ENCODE measurements around the gene PPP4C.

The PPP4C gene

DNA sequence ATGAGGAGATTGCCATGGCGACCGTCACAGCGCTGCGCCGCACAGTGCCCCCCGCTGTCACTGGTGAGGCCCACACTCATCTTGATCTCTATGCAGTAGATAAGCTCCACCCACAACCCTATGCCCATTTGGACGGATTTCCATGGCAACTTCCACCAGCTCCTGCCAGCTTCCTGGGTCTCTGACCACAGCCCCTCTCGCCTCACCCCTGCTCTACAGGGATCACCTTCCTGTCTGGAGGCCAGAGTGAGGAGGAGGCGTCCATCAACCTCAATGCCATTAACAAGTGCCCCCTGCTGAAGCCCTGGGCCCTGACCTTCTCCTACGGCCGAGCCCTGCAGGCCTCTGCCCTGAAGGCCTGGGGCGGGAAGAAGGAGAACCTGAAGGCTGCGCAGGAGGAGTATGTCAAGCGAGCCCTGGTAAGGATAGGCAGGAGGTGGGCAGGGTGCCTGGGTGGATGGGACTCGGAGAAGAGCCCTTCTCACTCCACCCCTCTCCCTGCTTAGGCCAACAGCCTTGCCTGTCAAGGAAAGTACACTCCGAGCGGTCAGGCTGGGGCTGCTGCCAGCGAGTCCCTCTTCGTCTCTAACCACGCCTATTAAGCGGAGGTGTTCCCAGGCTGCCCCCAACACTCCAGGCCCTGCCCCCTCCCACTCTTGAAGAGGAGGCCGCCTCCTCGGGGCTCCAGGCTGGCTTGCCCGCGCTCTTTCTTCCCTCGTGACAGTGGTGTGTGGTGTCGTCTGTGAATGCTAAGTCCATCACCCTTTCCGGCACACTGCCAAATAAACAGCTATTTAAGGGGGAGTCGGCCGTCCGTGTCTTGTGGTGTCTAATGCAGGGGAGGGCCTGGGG, 6.0 kb upstream of the PPP4C start:
- no peak overlapping the region for H3K4me3 ChIP-seq (ENCODE audit: low read depth, low read length)

GRCh38 chr16:30070490-30070889, 5.3 kb upstream of the PPP4C start:
- no peak overlapping the region for H3K4me3 ChIP-seq (ENCODE audit: low read depth, low read length)
- no peak for DNase-seq (ENCODE audit: low read depth)

More for the DNA sequence above, 6.0 kb upstream of the PPP4C start:
- TF ChIP-seq, protein P1, sequence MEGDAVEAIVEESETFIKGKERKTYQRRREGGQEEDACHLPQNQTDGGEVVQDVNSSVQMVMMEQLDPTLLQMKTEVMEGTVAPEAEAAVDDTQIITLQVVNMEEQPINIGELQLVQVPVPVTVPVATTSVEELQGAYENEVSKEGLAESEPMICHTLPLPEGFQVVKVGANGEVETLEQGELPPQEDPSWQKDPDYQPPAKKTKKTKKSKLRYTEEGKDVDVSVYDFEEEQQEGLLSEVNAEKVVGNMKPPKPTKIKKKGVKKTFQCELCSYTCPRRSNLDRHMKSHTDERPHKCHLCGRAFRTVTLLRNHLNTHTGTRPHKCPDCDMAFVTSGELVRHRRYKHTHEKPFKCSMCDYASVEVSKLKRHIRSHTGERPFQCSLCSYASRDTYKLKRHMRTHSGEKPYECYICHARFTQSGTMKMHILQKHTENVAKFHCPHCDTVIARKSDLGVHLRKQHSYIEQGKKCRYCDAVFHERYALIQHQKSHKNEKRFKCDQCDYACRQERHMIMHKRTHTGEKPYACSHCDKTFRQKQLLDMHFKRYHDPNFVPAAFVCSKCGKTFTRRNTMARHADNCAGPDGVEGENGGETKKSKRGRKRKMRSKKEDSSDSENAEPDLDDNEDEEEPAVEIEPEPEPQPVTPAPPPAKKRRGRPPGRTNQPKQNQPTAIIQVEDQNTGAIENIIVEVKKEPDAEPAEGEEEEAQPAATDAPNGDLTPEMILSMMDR (IDR thresholded peaks at IDR 0.05; ENCODE audit: insufficient read depth, low read depth, low read length, missing control alignments): no peak
- DNase-seq (ENCODE audit: low read depth): no peak

DNA sequence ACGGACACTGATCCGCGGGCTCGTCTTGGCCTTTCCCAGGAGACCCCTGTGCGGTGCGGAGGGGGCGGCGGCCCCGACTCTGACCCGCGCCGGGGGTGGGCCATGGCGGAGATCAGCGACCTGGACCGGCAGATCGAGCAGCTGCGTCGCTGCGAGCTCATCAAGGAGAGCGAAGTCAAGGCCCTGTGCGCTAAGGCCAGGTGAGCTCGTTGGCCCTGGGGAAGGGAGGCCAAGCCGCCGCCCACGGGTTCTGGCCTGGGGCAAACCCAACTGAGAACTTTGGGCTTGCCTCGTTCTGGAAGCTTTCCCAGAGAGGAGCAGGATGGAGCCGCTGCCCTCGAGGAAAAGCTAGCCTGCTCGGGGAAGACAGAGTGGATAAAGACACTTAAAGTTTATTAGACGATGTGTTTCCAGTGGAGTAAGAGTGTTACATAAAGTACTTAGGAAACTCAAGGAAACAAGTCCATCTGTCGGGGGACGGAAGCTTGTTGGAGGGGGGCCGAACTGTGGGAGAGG, 540 bp downstream of the PPP4C start:
- TF ChIP-seq, protein P1 (IDR thresholded peaks at IDR 0.05; ENCODE audit: insufficient read depth, low read depth, low read length, missing control alignments): no peak
- peak overlapping the region; percentile 72 for H3K4me3 ChIP-seq (ENCODE audit: low read depth, low read length)
- DNase-seq (ENCODE audit: low read depth): no peak

More at GRCh38 chr16:30070490-30070889, 5.3 kb upstream of the PPP4C start:
- TF ChIP-seq, protein P1 (IDR thresholded peaks at IDR 0.05; ENCODE audit: insufficient read depth, low read depth, low read length, missing control alignments): no peak

- TF ChIP-seq, protein P1 (IDR thresholded peaks at IDR 0.05; ENCODE audit: insufficient read depth, low read depth, low read length, missing control alignments): no peak
- no peak overlapping the region for H3K4me3 ChIP-seq (ENCODE audit: low read depth, low read length)
- no peak for DNase-seq (ENCODE audit: low read depth)
These were observed 1.9 kb downstream of the PPP4C start for GRCh38 chr16:30077656-30078055.

- DNase-seq (ENCODE audit: low read depth): no peak
- TF ChIP-seq, protein P1 (IDR thresholded peaks at IDR 0.05; ENCODE audit: insufficient read depth, low read depth, low read length, missing control alignments): no peak
- H3K4me3 ChIP-seq (ENCODE audit: low read depth, low read length): no peak overlapping the region
These were observed 3.0 kb downstream of the PPP4C start for GRCh38 chr16:30078744-30079143.

- TF ChIP-seq, protein P1 (IDR thresholded peaks at IDR 0.05; ENCODE audit: insufficient read depth, low read depth, low read length, missing control alignments): no peak
- no peak for DNase-seq (ENCODE audit: low read depth)
- H3K4me3 ChIP-seq (ENCODE audit: low read depth, low read length): no peak overlapping the region
These were observed 3.7 kb downstream of the PPP4C start for GRCh38 chr16:30079480-30079879.
